T1000 (cell line): ENCODE results near the gene NPLOC4.
"Not testable (repeated sequence)": the region's sequence is repeated elsewhere in the genome, so short reads cannot be mapped to it uniquely, and the experiment has no call there.

Experiments
- DNase-seq: peaks from one replicate; lab custom pipeline; 2025; ENCODE audit warnings: mixed read lengths; lab: John Stamatoyannopoulos, UW

The NPLOC4 gene

GRCh38 chr17:81533339-81534141 lies 103.4 kb downstream of the NPLOC4 start:
- no peak for DNase-seq

DNA sequence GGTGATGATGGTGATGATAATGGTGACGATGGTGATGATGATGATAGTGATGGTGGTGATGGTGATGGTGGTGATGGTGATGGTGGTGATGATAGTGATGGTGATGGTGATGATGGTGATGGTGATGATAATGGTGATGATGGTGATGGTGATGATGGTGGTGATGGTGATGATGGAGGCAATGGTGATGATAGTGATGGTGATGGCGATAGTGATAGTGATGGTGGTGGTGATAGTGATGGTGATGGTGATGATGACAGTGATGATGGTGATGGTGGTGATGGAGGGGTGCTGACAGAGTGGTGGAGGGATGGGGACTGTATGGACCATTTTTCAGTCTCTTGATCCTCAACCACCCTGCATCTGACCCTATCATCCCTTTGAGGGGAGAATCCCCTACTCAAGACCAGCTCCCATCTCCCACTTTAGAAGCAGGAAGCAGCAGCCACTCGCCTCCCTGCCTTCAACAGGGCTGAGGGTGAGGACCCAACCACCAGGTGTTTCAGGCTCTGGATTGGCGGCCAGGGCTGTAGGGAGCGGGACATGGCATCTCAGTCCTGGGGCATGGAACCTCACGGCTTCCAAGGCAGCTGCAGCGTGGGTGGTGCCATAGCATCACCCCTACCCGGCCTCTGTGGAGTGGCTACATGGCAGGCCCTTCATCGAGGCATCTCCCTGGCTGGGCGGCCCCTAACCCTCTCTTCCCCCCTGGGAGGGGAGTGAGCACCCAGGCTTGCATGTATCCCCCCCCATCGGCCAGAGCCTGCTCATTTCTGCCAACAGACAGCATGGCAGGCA lies 104.2 kb downstream of the NPLOC4 start:
- no peak for DNase-seq

DNA sequence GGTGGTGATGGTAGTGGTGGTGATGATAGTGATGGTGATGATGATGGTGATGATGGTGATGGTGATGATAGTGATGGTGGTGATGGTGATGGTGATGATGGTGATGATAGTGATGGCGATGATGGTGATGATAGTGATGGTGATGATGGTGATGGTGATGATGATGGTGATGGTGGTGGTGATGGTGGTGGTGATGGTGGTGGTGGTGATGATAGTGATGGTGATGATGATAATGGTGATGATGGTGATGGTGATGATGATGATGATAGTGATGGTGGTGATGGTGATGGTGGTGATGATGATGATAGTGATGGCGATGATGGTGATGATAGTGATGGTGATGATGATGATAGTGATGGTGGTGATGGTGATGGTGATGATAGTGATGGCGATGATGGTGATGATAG lies 104.9 kb downstream of the NPLOC4 start:
- not testable (repeated sequence) for DNase-seq

DNA sequence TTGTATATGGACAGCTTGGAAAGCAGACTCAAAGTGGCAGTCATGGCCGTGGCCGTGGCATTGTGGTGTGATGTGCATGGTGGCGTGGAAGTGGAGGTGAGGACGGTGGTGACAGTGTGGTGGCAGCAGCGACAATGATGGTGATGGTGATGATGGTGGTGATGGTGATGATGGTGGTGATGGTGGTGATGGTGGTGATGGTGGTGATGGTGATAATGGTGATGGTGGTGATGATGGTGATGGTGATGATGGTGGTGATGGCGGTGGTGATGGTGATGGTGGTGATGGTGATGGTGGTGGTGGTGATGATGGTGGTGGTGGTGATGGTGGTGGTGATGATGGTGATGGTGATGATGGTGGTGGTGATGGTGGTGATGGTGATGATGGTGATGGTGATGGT lies 105.9 kb downstream of the NPLOC4 start:
- not testable (repeated sequence) for DNase-seq

- no peak for DNase-seq
Measured at GRCh38 chr17:81529437-81529803, 107.5 kb downstream of the NPLOC4 start.

DNA sequence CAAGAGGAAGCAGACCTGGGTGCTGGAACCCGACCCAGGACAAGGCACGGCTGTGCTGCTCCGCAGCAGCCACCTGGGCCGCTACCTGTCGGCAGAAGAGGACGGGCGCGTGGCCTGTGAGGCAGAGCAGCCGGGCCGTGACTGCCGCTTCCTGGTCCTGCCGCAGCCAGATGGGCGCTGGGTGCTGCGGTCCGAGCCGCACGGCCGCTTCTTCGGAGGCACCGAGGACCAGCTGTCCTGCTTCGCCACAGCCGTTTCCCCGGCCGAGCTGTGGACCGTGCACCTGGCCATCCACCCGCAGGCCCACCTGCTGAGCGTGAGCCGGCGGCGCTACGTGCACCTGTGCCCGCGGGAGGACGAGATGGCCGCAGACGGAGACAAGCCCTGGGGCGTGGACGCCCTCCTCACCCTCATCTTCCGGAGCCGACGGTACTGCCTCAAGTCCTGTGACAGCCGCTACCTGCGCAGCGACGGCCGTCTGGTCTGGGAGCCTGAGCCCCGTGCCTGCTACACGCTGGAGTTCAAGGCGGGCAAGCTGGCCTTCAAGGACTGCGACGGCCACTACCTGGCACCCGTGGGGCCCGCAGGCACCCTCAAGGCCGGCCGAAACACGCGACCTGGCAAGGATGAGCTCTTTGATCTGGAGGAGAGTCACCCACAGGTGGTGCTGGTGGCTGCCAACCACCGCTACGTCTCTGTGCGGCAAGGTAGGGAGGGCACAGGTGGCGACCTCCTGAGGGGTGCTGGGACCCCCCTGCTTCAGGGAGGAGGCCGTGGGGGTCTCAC lies 108.1 kb downstream of the NPLOC4 start:
- DNase-seq, result no peak

GRCh38 chr17:81528384-81528650 lies 108.6 kb downstream of the NPLOC4 start:
- DNase-seq, result no peak

GRCh38 chr17:81527591-81528383 lies 109.1 kb downstream of the NPLOC4 start, which contains the start of gene FSCN2:
FSCN2 (plus strand) TSS chr17:81528377; CDS start chr17:81528532, 155 bp downstream.
- DNase-seq, result no peak

DNA sequence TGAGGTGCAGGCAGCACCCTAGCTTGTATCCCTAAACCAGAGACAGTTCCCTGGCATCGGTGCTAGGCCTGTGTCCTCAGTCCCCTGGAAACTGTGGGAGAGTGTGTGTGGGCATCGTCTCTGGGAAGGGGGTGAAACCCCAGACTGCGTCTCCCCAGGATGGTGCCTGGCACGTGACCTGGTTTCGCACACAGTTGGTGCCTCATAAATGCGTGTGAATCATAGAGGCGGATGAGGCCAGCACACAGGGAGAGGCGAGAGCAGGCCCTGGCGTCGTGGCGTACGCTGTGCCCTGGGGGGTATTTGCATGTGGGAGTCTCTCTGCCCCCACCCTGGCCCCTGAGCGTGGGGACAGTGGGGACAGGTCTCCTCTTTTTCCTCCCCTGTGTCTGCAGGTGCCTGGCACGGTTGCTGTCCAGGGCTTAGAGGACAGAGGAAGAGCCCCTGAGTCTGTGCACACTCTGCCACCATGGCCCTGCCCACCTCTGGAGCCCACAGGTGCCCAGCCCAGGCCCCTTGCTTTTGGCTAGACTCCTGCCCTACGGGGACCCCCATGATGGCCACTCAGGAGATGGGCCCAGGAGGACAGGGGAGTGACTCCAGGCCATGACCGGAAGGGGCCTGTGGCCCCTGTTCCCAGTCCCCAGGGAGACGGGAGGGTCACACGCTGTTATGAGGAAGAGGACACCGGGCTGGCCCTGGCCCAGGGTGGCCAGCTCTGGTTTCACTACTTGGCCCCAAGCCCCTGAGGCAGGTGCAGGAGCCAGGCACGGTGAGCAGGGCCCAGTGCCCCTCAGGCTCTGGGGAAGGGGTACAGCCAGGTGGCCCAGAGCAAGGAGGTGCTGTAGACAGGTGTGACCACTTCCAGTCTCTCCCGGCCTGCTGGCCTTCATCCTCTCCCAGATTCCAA lies 110.0 kb downstream of the NPLOC4 start:
- DNase-seq, result no peak

GRCh38 chr17:81524865-81525159 lies 112.1 kb downstream of the NPLOC4 start:
- no peak for DNase-seq

DNA sequence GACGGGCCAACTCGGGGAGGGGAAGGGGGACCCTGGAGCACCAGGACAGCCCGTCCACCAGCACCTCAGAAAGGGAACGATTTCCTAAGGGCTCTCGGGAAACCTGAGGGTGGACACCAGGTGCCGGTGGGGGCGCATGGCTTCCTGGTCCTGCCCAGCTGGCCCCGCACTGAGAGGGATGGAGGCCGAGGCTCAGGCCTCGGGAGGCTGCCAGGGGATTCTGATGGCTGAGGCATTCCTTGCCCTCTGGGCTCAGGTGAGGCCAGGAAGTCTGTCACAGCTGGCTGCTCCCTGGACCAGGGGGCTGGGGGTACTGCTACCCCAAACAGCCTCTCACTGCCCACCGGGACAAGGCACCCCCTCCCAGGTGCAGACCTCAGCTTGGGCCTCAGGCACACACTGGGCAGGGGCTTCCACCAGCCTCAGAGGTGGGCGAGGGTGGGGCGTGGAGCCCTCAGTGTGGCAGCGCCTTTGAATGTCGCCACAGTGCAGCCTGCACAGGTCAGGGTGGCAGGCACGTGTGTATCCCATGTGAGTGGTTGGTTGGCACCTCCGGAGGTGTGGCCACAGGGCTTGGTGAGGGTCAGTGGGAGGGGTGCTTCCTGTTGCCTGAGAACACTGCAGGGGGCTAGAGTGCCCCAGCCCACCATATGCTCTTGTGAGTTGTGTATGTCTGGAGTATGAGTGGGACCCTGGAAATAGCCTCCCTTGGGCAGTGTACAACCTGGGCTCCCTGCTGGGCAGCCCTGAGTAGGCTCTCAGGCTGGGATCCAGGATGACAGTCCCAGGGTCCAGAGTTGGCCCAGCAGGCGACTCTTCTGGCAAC lies 112.7 kb downstream of the NPLOC4 start:
- no peak for DNase-seq

DNA sequence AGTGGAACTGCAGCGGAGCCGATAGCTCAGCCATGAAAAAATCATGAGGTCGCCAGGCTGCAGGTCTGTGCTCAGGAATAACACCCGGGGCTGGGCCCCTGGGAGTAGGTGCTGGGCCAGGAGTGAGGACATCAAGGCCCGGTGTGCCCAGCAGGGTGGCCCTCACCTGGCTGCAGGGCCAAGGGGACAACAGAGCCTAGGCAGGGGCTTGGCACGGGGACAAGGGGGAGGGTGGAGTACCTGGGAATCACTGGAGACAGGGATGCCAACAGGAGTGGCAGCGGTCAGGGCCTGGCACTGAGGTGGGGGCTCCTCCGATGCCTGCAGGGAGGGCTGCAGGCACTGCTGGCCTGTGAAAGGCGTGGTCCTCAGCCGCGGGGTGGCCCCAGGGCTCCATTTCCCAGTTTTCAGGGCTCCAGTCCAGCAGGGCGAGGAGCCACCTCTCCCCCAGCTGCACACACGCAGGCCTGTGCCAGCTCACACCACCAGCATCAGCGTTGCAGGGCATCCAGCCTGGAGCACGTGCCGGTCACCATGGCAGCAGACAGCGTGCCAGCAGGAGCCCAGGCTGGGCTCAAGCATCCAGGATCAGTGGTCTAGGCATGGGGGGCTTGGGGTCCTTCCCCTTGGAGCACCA lies 113.4 kb downstream of the NPLOC4 start:
- peak; percentile 30 for DNase-seq

- DNase-seq, result no peak
Measured at GRCh38 chr17:81522491-81523401, 114.2 kb downstream of the NPLOC4 start.

- DNase-seq, result no peak
Measured at GRCh38 chr17:81520021-81520901, 116.7 kb downstream of the NPLOC4 start.

DNA sequence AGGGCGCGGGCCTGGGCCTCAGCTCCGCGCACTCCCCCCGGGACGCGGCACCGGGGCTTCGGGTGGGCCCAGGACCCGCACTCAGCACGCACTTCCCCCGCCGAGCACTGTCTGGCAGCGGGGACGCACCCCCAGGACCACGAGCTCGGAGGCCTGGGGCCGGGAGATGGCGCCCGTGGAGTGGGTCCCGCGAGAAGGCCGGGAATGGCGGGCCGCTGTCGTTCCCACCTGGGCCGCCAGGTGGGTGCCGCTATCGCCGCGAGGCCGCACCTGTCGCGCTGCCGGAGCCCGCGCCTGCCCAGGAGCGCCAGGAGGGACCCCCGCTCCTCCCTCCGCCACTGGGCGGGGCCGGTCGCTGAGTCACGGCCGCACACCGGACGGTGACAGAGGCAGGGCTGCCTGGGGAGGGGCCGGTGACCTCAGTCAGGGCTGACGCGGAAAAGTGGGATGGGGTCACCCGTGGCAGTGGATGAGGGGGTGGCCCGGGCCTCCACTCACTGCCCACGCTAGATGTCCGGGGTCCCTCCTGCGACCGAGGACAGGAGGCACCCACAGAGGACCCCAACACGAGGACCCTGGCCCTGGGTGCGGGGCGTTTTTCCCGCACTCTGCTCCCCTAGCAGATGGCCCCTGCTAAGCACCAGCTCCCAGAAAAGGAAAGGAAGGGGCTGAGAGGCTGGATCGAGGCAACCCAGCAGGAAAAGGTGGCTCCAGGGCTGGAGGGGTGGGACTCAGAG lies 117.5 kb downstream of the NPLOC4 start:
- DNase-seq, result no peak

DNA sequence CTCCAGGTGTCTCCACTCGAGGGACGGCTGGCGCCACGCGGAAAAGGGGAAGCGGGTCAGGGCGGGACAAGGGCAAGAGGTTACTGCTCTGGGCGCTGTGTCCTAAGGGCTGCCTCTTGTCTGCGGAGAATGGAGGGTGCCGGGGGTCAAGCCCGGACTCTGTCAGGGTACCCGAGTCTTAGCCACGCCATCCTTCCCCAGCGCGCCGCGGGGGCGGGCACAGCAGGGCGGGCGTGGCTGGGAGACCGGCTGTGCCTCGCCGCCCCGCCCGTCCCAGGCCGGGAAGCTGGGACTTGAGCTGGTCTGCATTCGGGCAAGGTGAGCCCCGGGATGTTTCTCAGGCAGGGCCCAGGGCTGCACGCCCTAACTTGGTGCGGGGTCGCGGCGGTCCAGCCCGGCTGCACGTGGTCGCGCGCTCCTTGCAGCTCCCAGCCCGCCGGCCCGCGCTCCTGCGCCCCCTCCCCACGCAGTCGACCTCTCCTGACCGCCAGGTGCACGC lies 118.1 kb downstream of the NPLOC4 start:
- no peak for DNase-seq
